NCI-H1105 treated with DMSO at 0.1 percent for 48 hours (cell line): ENCODE data around the gene SLC26A4.
"Not testable (repeated sequence)": the region's sequence is repeated elsewhere in the genome, so short reads cannot be mapped to it uniquely, and the experiment has no call there.

Source experiments
- DNase-seq: peaks from one replicate; lab custom pipeline; 2025; lab: John Stamatoyannopoulos, UW

SLC26A4 gene

GRCh38 chr7:107660381-107661080, at the start of gene SLC26A4:
Gene SLC26A4 (plus strand): TSS chr7:107660828. CDS start chr7:107661642, 814 bp downstream.
- peak; percentile 1 for DNase-seq

GRCh38 chr7:107613439-107613838, 47.2 kb upstream of the SLC26A4 start:
- no peak for DNase-seq

GRCh38 chr7:107613948-107614347, 46.7 kb upstream of the SLC26A4 start:
- DNase-seq: no peak

- peak; percentile 29 for DNase-seq
Observed at GRCh38 chr7:107614425-107614824, 46.2 kb upstream of the SLC26A4 start.

GRCh38 chr7:107615910-107616680, 44.5 kb upstream of the SLC26A4 start:
- DNase-seq: no peak

GRCh38 chr7:107622429-107622828, 38.2 kb upstream of the SLC26A4 start:
- no peak for DNase-seq

- DNase-seq: no peak
Observed at GRCh38 chr7:107622894-107623293, 37.7 kb upstream of the SLC26A4 start.

- DNase-seq: no peak
Observed at GRCh38 chr7:107627002-107627401, 33.6 kb upstream of the SLC26A4 start.

- DNase-seq: no peak
Observed at GRCh38 chr7:107628461-107629064, 32.1 kb upstream of the SLC26A4 start.

- DNase-seq: no peak
Observed at GRCh38 chr7:107630342-107630741, 30.3 kb upstream of the SLC26A4 start.

GRCh38 chr7:107631588-107632491, 28.8 kb upstream of the SLC26A4 start:
- DNase-seq: no peak

- DNase-seq: no peak
Observed at GRCh38 chr7:107632492-107632865, 28.1 kb upstream of the SLC26A4 start.

- DNase-seq: no peak
Observed at GRCh38 chr7:107638594-107638993, 22.0 kb upstream of the SLC26A4 start.

GRCh38 chr7:107639070-107639469, 21.6 kb upstream of the SLC26A4 start:
- DNase-seq: not testable (repeated sequence)

- no peak for DNase-seq
Observed at GRCh38 chr7:107641676-107642075, 19.0 kb upstream of the SLC26A4 start.

GRCh38 chr7:107642501-107642900, 18.1 kb upstream of the SLC26A4 start:
- DNase-seq: no peak

GRCh38 chr7:107643407-107643806, 17.2 kb upstream of the SLC26A4 start:
- no peak for DNase-seq

GRCh38 chr7:107643938-107644308, 16.7 kb upstream of the SLC26A4 start:
- no peak for DNase-seq

GRCh38 chr7:107644309-107644974, 16.2 kb upstream of the SLC26A4 start:
- DNase-seq: peak; percentile 17

- DNase-seq: no peak
Observed at GRCh38 chr7:107652642-107653041, 8.0 kb upstream of the SLC26A4 start.

GRCh38 chr7:107658467-107658866, 2.2 kb upstream of the SLC26A4 start:
- no peak for DNase-seq
